Ramos (cell line): Measurements from ENCODE around the gene DERL3.

Experiments used
- in situ Hi-C: fragments of 300-500 bp; cut with MboI; formaldehyde crosslinking; loops from one replicate; pipeline ENCODE4 v1.14.3; 2022; ENCODE audit warnings: low sequenced_read_pairs; ENCODE audit not compliant: unreplicated experiment

The DERL3 gene

GRCh38 chr22:23833017-23833751 is 5.6 kb downstream of the DERL3 start:
- in situ Hi-C loops = no loop called here

DNA sequence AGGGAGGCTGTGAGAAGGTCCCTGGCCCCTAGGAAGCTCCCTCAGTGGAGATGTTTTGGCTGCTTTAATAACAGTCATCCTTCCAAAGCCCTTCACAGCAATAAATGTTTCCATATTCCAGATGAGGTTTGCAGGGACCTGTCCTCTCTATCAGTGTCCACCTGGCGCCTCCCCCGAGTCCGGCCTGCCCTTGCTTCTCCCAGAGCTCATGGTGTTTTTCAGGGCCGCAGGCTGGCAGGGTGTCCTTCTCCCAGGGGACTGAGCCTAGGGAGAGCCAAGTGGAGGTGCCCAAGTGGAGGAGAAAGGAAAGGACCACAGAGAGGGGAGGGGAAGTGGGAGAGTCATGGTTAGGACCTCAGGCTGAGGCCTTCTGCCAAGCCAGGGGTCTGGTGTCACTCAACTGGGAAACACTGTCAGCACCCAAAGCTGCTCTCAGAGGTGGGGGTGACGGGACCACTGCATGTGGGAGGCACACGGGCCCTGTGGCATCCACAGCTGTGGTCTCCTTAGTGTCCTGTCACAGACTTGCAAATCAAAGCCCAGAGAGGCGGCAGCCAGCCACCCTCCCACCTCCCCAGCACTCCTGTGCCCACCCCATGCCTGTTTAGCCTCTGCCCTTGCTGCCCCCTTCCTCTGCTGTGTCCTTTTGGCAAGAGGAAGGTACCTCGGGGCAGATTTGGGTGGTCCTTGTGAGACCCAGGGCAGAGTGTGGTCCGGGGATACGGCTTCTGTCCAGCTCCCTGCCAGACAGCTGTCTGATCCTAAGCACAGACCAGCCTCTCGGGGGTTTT is 6.4 kb downstream of the DERL3 start:
- in situ Hi-C loops = no loop called here

- in situ Hi-C loops = no loop called here
Measured at GRCh38 chr22:23831781-23832180, 7.0 kb downstream of the DERL3 start.

DNA sequence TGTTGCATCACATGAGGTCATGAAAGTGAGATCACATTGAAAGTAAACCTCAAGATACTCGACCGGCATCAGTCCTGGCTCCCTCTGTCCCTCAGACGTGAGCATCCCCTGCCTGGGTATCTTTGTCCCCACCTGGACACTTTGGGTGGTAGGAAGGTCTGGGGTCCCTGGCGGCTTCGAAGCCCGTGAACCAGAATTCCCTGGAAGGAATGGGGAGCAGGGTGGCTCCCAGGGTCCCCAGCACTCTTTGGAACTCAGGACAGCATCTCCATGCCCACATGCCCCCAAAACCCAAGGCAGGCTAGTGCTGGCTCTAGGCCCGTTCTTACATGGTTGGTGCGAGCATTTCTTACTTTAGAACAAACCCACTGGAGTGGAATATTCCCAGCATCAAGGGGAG is 7.5 kb downstream of the DERL3 start:
- in situ Hi-C loops = no loop called here

DNA sequence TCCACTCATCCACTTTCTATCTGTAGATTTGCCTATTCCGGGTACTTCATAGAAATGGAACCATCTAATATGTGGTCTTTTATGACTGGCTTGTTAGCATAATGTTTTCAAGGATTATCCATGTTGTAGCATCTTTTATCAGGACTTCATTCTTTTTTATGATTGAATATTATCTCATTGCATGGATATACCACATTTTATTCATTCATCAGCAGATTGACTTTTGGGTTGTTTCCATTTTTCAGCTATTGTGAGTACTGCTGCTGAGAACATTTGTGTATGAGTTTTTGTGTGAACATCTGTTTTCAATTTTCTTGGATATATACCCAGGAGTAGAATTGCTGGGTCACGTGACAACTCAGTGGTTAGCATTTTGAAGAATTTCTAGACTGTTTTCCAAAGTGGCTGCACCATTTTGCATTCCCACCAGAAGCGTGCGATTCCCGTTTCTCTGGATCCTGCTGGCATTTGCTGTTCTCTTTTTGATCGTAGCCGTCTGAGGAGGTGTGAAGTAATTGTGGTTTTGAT is 8.9 kb downstream of the DERL3 start:
- in situ Hi-C loops = no loop called here

GRCh38 chr22:23828800-23829680 is 9.8 kb downstream of the DERL3 start:
- in situ Hi-C loops = no loop called here

DNA sequence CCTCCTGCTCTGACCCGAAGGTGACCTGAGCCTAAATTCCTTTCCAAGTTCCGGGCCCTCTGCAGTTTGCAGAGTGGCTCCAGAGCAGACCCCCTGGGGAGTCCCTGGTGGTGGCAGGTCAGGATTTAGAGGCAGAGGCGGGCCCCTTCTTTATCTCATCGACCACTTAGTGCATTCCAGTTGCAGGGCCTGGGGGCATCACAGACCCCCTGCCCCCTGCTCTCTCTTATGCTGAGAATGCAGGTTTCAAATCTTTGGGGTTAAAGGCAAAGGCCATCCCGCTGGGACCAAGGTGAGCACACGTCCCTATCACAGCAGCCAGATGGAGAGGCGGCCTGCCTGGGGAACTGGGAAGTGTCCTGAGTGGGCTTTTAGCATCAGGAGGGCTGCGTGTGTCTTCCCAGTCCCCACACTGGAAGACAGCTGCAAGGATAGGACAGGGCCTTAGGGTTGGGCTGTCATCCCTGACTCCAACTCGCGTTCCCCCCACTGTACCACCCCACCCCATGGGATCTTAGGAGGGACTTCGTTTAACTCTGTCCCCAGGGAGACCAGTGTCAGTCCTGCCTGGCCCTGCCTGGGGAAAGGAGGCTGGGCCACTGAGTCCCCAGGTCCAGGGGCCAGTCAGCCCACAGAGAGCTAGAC is 11.3 kb downstream of the DERL3 start:
- in situ Hi-C loops = no loop called here

DNA sequence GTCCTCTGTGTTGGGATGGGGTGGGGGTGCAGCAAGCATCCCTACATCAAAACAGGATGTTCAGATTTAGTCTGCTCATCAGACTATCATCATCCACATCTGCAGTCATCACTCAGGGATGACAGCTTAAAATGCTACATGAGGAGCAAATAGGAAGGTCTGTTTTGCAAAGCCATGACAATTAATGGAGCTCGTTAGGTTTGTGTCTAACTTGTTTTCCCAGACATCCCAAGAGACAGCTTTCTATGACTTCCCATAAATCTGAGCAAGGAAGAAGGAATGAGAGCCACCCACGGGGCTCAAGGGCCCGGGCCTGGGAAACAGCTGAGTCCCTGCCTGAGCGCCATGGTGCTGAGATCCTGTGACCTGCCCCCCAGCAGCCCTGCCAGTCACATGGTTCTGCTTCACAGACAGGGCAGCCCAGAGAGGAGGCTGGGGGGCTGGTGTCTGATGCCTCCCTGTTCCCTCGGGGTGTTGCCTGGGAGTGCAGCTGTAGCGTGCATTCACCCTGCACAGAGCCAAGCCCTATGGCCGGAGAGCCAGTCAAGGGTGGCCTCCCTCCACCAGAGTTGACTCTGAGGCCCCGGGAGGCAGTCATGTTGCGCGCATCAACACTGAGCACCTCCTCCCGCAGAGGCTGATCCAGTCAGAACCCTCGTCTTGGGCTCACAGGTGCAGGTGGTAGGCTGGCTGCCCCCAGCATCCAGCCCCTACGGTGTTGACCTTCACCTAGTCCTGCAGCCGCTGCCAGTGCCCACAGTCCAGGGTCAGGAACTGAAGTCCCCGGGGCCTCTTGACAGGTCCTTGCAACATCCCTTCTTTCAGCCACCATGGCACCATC is 12.1 kb downstream of the DERL3 start:
- in situ Hi-C loops = no loop called here

- in situ Hi-C loops = no loop called here
Measured at GRCh38 chr22:23825246-23825905, 13.4 kb downstream of the DERL3 start.

DNA sequence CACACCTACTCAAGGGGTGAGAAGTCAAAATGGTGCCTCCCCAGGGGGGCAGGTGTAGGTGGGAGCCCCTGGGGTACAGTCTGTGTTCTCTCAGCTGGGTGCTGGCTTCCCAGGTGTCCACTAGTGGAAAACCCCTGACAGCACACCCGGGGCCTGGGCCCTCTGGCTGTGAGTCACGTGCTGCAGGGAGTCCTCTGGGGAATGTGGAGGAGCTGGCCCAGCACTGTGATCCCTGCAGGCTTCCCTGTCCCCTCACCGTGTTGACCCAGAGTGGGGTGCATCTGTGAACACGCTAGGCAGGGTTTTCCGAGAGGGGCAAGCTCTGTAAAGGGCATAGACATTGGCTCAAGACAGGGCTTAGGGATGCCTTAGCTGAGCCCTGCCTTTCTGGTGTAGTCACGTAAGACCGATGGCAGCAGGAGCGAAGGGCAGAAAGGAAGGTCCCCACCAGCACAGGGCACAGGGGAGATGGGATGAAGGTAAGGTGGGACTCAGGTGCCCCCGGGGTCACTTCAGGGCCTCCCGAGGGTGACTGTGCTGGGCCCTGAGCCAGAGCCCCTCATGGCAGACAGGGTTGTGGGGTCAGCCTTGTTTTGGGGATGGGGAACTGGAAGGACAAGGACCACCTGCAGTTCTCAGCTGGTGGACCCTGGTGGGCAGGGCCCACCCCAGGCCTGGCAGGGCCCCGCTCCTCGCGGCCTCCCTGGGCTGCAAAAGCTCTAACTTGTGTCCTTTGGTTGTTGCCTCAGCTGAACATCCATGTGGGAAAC is 14.1 kb downstream of the DERL3 start:
- in situ Hi-C loops = no loop called here

GRCh38 chr22:23823331-23823791 is 15.4 kb downstream of the DERL3 start:
- in situ Hi-C loops = no loop called here

DNA sequence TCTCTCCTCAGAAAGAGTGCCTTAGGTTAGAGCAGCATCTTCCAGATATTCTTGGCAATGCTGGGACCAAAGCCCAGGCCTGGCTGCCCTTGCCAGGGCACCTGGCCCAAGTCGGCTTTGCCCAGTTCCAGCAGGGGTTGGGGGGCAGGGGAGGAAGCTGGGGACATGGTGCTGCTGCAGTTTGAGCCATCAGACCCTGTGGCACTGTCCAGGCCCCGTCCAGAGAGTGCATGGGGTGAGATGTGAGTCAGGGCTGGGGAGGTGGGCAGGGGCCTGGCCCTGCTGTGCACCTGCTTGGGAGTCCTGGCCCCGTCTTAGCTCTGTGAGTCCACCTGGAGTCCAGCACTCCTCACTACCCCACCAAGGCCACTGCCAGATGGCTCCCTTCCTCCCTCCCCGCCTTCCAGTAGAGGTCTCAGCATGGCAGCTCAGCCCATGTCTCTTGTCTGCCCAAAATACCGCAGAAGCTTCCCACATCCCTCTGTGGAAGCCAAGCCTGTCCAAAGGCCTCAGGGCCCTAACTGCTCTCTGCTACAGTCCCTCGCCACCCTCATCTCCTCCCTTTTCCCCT is 16.6 kb downstream of the DERL3 start:
- in situ Hi-C loops = no loop called here

DNA sequence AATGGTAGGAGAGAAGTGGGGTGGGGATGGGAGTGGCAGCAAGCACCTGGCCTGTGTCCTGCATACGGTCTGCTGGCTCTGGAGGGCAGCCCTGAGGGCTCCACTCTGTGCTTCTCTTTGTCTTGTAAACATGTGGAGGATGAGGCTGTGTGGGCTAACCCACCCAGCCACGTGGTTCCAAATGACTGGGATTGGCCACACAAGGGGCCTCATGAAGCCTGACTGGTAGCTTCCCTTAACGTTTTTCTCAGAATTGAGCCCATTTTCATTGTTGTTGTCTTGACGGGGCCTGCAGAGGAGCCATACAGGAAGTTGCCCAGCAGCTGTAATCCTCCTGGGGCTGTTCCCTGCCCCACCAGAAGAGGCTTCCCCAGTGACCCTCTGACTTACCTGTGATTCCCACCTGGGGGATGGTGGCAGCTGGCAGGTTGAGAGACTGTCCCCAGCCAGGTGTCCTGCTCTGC is 18.0 kb downstream of the DERL3 start:
- in situ Hi-C loops = no loop called here

- in situ Hi-C loops = no loop called here
Measured at GRCh38 chr22:23818541-23818940, 20.3 kb downstream of the DERL3 start.

- in situ Hi-C loops = no loop called here
Measured at GRCh38 chr22:23817146-23817545, 21.7 kb downstream of the DERL3 start.

GRCh38 chr22:23816156-23816976 is 22.4 kb downstream of the DERL3 start:
- in situ Hi-C loops = no loop called here
